Prostate gland (tissue), 2 donors: Measurements from ENCODE around the gene LEPROT. TPM values are rescaled to one million over a fixed set of nuclear protein-coding genes. Genes with fewer than 3 reads are reported as not detected.

Experiments used
- DNase-seq: peaks from one replicate; pipeline ENCODE4 v3.0.0-alpha.2; 2019; ENCODE audit warnings: low spot score
- H3K27ac ChIP-seq, 2 donors: fragments of 200-600 bp; sonication (generic); 2 replicates each; pipeline ENCODE4 v1.5.1; 2017 to 2019
- H3K27me3 ChIP-seq: fragments of 200-600 bp; sonication (generic); replicated peaks from 2 replicates; pipeline ENCODE4 v1.5.1; 2019; ENCODE audit not compliant: insufficient read depth
- H3K36me3 ChIP-seq, 2 donors: fragments of 200-600 bp; sonication (generic); 1 replicate in 1 of 2; 2 replicates in 1 of 2; pipeline versions ENCODE4 v1.5.1 to v1.8.1; 2017 to 2019
- H3K4me1 ChIP-seq: fragments of 200-600 bp; sonication (generic); replicated peaks from 2 replicates; pipeline ENCODE4 v1.5.1; 2019
- H3K4me3 ChIP-seq, 2 donors: fragments of 200-600 bp; sonication (generic); 2 replicates each; pipeline ENCODE4 v1.5.1; 2017 to 2019
- H3K9me3 ChIP-seq: fragments of 200-600 bp; sonication (generic); 2 replicates; pipeline ENCODE4 v1.5.1; 2017
- POLR2A ChIP-seq: fragments of 450-650 bp; IDR thresholded peaks from one replicate; pipeline ENCODE4 v1.6.1; 2016; ENCODE audit warnings: antibody characterized with exemption, mild to moderate bottlenecking
- POLR2AphosphoS5 ChIP-seq: sonication (generic); formaldehyde crosslinking; IDR thresholded peaks from one replicate; pipeline ENCODE4 v1.6.1; 2017; ENCODE audit warnings: antibody characterized with exemption
- WGBS: methylation state at CpG from one replicate; pipeline ENCODE4 v1.1.5; 2018; 5-methylcytosine and 5-hydroxymethylcytosine counted together
- intact Hi-C: fragments of 100-400 bp; cut with DNase I; formaldehyde crosslinking; loops from one replicate; pipeline ENCODE4 v1.14.2; 2022
- total RNA-seq, 2 donors: library from RNA; depleted of rRNA; stranded (reverse); fragments of >200 nt; gene quantifications; one replicate each; pipeline ENCODE4 v1.1.0, GENCODE V29; 2016
- TF ChIP-seq, protein P1 (sequence below), 4 experiments: fragments of 200-600 bp in 2 of 4; fragments of 450-650 bp in 2 of 4; sonication (generic) in 2 of 4; IDR thresholded peaks; 1 replicate in 3 of 4; 2 replicates in 1 of 4; pipeline ENCODE4 v1.5.1; 2016 to 2019; ENCODE audit warnings: antibody characterized with exemption in 4 of 4, mild to moderate bottlenecking in 2 of 4, moderate library complexity in 2 of 4

LEPROT gene
- total RNA-seq, 2 donors from 2014 or later = 39.5 to 64.2 TPM

DNA sequence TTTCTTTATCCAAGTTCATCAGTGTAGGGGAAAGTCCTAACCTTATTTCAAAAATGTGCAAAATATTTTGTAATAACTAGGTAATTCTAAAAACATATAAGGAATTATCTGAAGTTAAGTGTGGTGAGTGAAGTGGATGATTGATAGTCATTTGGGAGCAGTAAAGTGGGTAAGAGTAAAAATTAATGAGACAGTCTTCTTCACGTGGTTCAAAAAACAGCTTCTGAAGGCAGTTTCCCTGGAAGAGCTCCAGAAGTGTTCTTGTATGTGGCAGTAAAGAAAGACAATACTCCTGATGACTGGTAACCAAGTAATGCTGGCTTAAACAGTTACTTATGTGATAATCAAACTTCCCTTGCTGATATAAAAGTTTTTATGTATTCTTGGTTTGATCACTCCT is 50.3 kb downstream of the LEPROT start:
- no peaks in the 10 kb centered on the region for H3K27me3 ChIP-seq
- no peaks in the 10 kb centered on the region for H3K4me1 ChIP-seq
- intact Hi-C loops = no loop called here
- DNase-seq = no peak
- H3K9me3 ChIP-seq = no peaks in the 10 kb centered on the region
- H3K36me3 ChIP-seq = no peaks in the 10 kb centered on the region
- H3K4me3 ChIP-seq = no peak overlapping the region
- 26% methylated on average over 1 of the region's 1 CpG for WGBS
- TF ChIP-seq, protein P1, sequence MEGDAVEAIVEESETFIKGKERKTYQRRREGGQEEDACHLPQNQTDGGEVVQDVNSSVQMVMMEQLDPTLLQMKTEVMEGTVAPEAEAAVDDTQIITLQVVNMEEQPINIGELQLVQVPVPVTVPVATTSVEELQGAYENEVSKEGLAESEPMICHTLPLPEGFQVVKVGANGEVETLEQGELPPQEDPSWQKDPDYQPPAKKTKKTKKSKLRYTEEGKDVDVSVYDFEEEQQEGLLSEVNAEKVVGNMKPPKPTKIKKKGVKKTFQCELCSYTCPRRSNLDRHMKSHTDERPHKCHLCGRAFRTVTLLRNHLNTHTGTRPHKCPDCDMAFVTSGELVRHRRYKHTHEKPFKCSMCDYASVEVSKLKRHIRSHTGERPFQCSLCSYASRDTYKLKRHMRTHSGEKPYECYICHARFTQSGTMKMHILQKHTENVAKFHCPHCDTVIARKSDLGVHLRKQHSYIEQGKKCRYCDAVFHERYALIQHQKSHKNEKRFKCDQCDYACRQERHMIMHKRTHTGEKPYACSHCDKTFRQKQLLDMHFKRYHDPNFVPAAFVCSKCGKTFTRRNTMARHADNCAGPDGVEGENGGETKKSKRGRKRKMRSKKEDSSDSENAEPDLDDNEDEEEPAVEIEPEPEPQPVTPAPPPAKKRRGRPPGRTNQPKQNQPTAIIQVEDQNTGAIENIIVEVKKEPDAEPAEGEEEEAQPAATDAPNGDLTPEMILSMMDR (IDR thresholded peaks at IDR 0.05) = no peak
- TF ChIP-seq POLR2A = no peak
- no peak overlapping the region for H3K27ac ChIP-seq

DNA sequence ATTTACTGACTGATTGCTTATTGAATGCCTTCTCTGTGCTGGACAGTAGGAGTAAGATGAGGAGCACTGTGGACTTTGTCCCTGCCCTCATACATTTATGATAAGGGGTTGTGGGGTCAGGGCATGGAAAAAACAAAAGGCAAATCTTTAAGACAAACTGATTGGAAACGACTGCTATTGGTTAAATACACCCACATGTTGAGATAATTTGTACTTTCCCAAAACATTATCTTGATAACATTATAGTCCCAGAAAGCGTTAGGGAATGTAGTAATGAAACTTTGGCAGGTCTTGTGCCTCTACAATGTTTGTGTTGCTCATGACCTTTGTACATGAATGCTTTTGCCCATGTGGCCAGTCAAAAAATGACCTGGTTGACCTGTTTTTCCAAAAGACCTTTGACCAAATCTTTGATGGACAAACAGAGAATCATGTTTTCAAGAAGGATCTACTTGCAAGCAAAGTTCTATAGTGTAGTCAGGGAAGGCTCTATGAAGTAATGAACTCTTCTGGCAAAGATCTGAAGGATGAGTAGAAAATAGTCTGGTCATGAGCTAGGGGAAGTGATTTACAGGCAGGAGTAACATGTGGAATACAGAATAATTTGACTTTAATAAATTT is 50.9 kb downstream of the LEPROT start:
- 55% methylated on average over 2 of the region's 2 CpGs for WGBS
- no peak for DNase-seq
- Histone ChIP-seq H3K4me1 (no peaks in the 10 kb centered on the region), H3K4me3 (no peak overlapping the region), H3K27ac (no peak overlapping the region), H3K36me3 (no peaks in the 10 kb centered on the region), H3K9me3 (no peaks in the 10 kb centered on the region), H3K27me3 (no peaks in the 10 kb centered on the region)
- intact Hi-C loops = no loop called here
- TF ChIP-seq, protein P1 (IDR thresholded peaks at IDR 0.05) = no peak
- no peak for TF ChIP-seq POLR2A
- no peak for TF ChIP-seq POLR2AphosphoS5

DNA sequence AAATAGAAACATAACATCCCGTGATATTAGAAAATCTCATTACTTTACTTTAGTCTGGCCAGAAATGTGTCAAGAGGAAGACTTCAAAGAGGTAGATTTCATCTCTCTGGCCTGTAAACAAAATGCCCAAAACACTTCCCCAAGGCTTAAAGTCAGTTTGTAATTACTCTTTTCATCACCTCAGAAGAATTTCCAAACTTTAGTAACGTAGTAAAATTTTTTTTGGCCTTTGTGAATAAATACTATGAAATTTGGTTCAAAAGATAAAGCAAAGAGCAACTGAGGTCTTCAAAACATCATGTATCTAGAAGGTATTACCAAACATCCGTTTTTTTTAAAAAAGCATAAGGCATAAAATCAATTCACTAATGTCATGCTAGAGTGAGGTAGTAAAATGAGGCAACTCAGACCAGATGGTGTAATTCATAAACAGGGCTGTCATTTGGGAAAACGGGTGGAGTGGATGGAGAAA is 51.4 kb downstream of the LEPROT start:
- WGBS = 53% methylated on average over 4 of the region's 4 CpGs
- Histone ChIP-seq H3K27me3 (no peaks in the 10 kb centered on the region), H3K27ac (no peak overlapping the region), H3K4me3 (no peak overlapping the region), H3K4me1 (no peaks in the 10 kb centered on the region), H3K36me3 (no peaks in the 10 kb centered on the region), H3K9me3 (no peaks in the 10 kb centered on the region)
- no peak for DNase-seq
- TF ChIP-seq, protein P1 (IDR thresholded peaks at IDR 0.05) = no peak
- TF ChIP-seq POLR2AphosphoS5 (no peak), POLR2A (no peak)
- intact Hi-C loops = no loop called here

DNA sequence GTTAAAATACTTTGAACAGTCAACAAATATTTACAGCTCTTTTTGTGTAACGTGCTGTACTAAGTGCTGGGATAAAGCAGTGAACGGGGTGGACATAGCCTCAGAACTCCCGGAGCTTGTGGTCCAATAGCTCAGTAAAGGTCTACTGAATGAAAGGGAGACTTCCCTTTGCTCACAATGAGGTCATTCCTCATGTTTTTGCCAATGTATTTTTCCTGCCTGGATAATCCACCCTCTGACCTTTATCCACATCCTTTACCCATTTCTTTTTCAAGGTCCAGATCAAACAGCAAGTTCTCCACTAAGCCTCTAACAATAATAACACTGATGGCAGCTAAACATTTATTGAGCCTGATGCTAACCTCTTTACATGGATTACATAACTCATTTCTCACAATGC is 55.9 kb downstream of the LEPROT start:
- no peaks in the 10 kb centered on the region for H3K9me3 ChIP-seq
- WGBS = 47% methylated on average over 3 of the region's 3 CpGs
- no peaks in the 10 kb centered on the region for H3K36me3 ChIP-seq
- H3K27ac ChIP-seq = no peak overlapping the region
- intact Hi-C loops = no loop called here
- H3K27me3 ChIP-seq = no peaks in the 10 kb centered on the region
- TF ChIP-seq POLR2A (no peak), POLR2AphosphoS5 (no peak)
- TF ChIP-seq, protein P1 (IDR thresholded peaks at IDR 0.05) = no peak
- no peak overlapping the region for H3K4me3 ChIP-seq
- DNase-seq = no peak
- no peaks in the 10 kb centered on the region for H3K4me1 ChIP-seq
